NCI-H1417 (cell line): ENCODE measurements around the gene NRG3.
"Not testable (repeated sequence)": the region's sequence is repeated elsewhere in the genome, so short reads cannot be mapped to it uniquely, and the experiment has no call there.

Experiments
- DNase-seq, 3 experiments: peaks; one replicate each; lab custom pipeline; 2025; lab: John Stamatoyannopoulos, UW

NRG3 gene

DNA sequence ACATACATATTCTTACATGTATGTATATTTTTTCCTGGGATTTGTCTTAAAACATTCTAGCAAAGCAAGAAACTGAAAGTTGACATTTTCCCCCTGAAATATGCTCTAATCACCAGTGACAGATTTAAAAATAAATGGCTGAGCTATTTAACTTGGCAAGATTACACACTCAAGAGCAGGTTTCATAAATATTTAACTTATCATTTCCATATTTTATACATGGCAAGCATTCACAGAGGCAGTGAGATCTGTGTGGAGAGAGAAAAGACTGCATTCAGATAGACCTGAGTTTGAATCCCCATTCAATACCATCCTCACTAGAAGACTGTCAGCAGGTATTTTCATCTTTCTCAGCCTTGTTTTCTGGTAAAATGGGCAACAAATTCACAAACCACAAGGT lies 1043.0 kb downstream of the NRG3 start:
- no peak for DNase-seq

DNA sequence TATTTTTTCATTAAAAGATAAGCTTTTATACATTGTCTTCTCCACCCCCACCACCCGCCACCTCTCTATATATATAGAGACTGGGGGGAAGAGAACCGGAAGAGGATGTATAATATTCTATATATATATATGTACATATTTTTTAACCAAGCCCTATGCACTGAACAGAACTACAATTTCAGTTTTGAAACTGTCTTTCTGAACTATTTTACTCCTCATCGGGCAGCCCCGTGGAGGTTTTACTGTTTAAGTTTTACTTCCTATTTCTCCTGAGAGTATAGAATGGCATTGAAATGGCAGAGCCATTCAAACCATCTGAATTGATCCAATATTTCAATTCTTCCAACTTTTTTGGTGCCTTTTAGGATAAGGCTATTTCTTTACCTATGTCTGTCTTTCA lies 1047.1 kb downstream of the NRG3 start:
- DNase-seq: no peak

DNA sequence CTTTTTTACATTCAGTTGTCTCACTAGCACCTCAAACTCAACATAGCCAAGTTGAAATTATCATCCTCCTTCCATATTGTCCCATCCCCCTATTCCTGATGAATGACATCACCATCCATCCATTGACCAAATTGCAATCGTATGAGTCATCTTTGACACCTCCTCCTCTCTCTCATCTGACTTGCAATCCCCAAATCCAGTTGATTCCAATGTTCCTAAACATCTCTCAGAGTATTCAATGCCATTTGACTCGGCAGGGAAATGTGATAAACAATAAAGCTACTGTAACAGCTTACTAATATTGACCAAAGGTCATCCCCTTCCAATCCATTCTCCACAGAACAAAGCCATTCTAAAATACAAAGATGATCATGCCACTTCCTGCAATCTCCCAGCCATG lies 1047.8 kb downstream of the NRG3 start:
- no peak for DNase-seq

DNA sequence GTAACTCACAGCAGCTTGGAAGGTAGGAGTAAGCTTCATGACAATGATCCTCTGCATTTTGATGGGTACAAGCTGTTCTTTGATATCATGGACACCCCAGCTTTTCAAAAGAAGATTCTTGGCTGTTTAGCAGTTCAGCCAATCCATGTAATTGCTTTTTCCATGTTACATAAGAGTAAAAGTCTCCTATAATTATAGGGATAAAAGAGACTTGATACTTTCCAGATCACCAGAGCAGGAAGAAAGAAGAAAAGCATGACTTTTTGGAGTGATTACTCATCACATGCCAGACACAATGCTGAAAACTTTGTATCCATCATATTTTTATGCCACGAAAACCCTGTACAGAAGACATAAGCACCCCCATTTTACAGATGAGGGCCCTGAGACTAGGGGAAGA lies 1049.7 kb downstream of the NRG3 start:
- DNase-seq: no peak

DNA sequence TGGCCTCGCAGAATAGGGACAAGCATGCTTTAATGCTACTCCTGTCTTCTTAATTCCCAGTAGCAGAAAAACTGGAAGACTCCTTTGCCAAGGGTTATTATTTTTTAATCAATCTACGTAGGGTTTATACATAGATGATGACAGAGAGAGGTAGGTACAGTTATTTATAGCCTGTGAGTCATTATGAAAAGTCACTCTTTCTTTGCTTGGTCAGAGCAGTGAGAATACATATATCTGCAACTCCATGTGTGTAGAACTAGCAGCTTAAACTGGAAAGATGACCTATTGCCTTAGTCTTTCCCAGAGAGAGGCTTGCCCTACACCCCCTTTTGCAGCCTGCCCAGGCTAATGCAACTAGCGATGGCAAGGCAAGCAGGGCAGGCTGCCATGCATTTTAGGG lies 1050.6 kb downstream of the NRG3 start:
- DNase-seq: no peak

DNA sequence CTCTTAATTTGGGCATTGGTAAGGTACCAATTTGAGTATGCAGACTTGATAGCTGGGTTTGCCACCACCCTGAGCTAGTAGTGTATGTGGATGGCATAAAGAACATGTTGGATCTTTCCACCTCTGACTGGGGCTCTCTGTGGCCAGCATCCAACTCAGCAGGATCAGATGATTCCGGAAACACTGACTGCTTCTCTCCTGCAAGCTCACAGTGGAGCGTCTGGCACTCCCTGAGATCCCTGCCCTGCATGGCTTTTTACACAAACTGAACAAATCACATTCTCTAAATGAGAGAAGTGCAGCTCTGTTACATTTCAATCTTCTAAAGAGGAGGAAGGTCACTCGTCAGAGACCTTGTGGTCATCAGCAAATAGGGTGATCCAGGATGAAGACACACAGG lies 1057.5 kb downstream of the NRG3 start:
- no peak for DNase-seq

DNA sequence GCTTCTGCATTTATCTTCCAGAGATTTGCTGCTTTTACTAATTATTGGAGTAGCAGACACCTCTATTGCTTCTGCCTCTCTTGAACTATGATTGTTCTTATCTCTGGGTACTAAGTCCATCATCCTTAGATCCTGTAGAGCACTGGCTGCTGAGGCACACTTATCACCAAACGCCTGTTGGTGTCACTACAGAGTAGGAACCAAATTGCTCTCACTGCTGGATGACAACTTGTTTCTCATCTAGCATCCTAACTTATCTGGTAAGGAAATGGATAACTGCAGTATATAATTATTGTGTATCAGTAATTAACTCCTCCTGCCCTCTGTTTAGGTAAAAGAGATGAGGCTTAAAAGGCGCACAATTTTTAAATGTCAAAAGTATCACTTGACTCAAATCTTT lies 1059.4 kb downstream of the NRG3 start:
- no peak for DNase-seq

DNA sequence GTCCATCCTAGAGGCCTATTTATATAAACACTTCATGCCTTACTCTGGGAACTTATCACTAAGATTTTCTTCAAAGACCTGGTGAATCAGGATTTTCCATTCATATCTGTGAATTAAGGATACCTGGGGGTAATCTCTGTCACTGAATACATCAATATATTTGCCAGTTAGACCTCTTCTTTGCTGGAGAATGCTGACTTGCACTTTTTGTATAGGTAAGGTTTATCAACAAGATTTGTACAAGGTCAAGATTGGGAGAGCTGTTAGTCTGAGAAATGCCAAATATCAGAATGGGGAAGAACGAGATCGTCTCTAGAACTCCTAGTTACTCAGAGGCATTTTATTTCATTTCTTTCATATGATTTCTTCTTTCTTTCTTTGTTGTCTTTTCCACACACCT lies 1060.0 kb downstream of the NRG3 start:
- DNase-seq: no peak

DNA sequence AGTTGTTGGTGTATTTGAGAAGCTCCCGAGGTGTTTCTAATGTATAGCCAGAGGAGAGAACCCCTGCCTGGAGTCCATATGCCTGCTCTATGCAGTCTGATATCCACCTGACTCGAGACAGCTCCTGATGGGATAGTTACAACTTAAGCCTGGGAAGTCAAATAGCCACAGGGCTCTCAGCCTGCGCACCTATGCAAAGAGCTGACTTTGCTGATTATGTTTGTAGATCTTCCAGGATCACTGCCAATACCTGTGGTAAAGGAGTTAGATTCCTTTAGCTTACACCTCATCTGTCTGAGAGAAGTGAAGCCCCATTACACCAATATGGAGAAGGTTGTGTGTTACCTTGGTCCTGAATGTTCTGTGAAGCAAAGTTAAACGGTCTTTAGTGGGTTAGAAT lies 1063.3 kb downstream of the NRG3 start:
- DNase-seq: no peak

DNA sequence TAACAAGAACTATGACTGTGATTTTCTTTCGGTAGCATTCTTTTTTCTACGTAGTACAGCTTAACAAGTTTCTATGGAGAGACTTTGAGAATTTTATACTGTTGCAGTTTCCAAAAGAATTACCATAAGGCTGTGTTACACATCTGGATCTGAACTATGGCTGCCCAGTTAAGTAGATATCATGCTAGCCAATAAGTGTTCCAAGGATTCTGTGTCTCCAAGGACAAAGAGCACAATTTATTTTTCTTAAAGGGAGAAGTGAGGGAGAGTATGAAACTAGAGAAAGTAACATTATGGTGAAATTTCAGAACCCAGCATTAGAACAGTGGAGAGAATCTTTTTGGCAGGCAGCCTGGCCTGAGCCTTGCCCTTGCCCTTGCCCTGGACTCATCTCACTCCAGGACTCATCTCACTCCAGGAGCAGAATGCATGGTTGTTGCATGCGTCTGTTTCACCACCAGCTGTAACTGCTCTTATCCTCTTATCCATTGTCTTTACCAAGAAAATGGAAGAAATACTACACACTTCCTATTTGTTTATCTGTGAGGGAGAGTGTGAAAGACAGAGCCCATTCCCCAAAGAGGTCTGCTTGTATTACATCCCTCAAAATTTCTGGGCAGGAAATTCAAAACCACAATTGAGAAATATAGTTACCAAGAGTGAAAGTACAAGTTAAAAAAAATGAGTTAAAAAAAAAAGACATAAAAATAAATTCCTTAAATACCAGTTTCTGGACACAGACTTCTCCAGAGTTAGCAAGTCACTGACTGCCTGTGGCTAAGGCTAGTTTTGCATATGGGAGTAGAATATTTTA lies 1067.5 kb downstream of the NRG3 start:
- DNase-seq: no peak

DNA sequence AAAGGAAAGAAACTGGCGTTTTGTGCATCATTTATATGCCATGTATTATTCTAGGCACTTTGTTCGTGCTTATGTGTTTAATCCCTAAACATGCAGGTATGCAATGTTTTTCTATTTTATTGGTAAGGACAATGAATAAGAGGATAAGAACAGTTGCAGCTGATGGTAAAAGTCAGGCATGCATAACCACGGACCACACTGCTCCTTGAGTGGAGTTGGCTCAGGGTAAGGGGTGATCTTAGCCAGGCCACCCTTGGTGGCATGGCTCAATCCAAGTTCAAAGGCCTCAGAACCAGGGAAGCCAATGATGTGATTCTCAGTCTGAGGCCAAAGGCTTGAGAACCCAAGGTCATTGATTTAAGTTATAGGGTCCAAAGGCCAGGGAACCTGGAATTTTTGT lies 1068.1 kb downstream of the NRG3 start:
- DNase-seq: no peak

DNA sequence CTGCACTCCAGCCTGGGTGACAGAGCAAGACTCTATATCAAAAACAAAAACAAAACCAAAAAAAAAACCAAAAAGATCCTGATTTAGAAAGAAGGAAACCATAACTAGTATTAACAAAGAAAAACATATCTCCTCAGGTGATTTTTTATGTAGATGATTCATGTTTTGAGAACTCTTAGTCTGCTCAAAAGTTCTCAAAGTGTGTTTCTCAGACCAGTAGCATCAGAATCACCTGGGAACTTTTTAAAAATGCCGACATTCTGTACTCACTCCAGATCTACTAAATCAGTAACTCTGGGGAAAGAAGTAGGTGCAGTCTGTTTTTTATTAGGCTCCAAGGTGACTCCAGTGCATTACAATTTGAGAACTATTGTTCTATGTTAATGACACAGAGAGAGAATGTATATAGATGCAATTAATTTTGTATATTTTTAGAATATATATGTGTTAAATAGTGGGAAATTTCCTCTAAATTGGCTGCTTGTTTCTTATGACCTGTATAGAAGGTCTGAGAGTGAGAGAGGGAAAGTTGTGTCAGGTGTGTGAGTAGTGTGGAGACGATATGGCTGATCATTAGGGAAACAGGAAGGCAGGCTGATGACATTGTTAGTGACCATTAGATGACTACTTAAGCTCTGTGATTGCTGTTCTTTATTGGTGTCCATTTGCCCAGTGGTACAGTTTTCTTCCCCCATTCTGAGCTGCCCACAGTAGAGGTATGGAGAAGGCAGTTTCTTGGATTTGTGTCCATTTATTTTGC lies 1075.0 kb downstream of the NRG3 start:
- no peak for DNase-seq

DNA sequence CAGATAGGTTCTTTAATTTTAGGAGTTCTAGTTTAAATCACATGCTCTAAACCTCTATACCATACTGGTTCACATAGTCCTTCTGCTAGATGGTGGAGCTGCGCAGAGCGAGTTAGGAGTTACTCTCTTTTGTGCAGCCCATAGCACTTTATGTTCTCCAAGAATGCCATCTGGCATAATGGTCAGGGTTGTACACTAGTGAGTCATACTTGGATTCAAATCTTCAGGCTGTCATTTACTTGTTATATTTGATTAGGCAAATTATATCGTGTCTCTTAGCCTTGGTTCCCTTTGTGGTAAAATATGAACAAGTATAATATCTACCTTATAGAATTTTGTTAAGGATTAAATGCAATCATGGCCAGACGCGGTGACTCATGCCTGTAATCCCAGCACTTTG lies 1078.3 kb downstream of the NRG3 start:
- DNase-seq: no peak

DNA sequence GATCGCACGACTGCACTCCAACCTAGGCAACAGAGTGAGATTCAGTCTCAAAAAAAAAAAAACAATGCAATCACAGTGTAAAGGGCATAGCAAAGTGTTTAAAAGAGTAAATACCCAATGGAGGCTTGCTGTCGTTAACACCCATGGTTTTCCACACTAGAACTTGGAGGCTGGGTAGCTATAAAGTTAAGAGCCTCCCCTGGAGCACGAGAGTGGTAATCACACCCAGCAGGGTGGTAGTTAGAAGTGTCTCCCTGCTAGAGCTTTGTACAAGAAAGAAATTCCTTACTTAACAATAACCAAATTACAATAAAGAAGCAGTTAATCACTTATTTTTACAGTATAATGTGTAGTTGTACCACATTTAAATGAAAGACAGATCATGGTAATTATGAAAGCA lies 1078.9 kb downstream of the NRG3 start:
- peak in 1 of 3 experiments; percentile 0 for DNase-seq

DNA sequence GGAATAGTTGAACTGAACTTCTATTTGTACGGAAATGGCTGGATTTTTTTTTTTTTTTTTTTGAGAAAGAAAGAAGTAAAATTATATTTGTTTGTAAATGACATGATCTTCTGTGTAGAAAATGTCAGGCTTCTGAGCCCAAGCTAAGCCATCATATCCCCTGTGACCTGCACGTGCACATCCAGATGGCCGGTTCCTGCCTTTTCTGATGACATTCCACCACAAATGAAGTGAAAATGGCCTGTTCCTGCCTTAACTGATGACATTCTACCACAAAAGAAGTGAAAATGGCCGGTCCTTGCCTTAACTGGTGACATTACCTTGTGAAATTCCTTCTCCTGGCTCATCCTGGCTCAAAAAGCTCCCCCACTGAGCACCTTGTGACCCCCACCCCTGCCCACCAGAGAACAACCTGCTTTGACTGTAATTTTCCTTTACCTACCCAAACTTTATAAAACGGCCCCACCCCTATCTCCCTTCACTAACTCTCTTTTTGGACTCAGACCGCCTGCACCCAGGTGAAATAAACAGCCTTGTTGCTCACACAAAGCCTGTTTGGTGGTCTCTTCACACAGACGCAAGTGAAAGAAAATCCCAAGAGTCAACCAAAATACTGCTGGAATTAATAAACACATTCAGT lies 1085.5 kb downstream of the NRG3 start:
- DNase-seq: not testable (repeated sequence)

DNA sequence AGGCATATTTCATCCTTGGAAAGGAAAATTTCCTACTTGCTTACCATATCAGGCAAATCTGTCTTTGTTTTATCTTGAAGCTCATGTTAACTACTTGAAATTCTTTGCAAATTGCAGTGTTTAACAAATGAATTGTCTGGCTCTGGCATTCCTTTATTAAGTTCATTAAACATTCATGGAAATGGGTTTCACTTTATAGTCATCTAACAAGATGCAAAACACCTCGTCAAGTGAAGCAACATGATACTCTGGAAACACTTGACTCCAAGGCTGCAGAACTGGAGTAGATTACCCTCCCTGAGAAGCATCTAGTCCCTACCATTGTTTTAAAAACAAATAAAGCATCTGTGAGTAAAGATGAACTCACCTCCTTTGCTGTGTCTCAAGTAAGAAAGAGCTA lies 1086.9 kb downstream of the NRG3 start:
- no peak for DNase-seq

DNA sequence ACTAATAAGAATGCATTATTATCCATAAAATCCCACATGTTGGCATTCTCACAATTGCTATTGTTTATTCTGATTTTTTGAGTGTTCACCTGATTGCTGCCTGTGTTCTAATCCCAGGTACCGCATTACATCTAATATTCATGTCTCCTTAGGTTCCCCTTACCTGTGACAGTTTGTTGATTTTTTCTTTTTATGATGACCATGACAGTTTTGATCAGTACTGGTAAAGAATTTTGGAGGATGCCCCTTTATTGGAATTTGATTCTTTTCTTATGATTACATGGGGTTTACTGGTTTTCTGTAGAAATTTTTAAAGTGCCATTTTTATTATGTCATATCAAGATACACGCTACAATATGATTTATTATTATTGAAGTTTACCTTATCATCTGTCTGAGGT lies 1091.1 kb downstream of the NRG3 start:
- no peak for DNase-seq

DNA sequence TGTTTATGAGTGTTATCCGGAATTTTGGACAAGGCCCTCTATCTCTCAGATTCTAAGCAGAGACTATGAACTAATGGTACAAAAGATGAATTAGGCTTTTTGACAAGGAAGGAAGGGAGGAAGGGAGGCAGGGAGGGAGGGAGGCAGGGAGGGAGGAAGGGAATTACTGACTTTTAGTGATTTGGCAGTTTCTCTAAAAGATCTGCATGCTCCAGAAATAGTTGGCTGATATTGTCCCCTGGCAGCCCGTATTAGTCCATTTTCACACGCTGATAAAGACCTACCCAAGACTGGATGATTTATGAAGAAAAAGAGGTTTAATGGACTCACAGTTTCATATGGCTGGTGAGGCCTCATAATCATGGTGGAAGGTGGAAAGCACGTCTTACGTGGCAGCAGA lies 1093.5 kb downstream of the NRG3 start:
- no peak for DNase-seq

DNA sequence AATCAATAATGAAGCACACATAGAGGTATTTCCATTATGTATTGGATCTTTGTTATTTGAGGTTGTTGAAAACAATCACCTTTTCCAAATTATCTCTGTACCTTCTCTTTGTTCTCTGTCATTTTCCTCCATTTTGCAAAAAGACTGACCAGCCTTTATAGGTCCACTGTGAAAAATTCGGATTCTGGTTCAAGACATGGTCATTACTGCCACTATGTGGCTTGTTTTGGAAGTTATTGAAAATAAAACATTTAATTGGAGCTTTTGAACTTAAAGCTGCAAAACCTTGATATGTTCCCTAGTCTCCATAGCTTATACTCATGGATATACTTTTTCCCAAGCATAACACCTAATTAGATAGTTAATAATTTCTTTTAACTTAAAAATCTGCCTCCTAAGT lies 1094.4 kb downstream of the NRG3 start:
- DNase-seq: peak in 1 of 3 experiments; percentile 14

DNA sequence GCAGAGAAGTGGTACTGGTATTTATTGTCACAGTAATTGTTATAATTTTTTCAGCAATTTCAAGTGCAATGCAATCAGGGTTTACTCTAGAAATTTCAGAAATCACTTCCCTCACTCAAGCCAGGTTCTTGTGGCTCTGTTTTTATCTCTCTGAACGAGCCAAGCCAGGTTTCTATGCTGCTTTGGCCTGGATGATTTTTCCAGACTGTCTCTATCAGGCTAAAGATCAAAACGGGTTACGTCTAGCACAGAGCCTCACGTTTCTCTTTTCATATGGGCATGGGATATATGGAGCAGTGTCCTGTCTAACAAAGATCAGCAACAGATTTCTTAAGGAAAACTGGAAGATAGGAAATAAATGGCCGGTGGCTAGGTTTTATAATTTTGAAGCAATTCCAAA lies 1105.3 kb downstream of the NRG3 start:
- DNase-seq: no peak

DNA sequence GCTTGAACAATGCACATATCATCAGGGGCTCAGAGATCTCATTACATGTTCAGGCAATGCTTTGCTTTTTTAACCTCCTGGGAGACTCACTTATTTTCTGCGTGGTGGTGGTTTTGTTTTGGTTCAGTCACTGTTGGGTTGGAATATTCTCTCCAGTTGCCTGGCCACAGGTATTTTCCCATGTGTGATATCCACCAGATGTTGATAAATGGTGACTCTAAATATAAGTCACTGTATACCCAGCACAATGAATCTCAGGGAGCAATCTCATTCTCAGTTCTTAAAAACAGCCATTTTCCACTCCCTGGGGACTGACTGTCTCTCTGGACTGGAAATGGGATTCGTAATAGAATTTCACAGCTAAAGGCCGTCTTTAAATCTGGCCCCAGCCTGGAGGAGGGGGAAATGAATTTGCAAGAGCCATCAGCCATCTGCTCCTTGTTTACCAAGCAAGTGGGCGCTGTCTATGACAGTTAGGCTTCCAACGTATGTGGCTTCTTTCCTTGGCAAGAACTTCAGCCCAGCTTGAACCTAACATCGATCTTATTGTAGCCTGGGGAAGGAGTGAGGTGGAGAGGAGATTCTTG lies 1106.2 kb downstream of the NRG3 start:
- DNase-seq: no peak

DNA sequence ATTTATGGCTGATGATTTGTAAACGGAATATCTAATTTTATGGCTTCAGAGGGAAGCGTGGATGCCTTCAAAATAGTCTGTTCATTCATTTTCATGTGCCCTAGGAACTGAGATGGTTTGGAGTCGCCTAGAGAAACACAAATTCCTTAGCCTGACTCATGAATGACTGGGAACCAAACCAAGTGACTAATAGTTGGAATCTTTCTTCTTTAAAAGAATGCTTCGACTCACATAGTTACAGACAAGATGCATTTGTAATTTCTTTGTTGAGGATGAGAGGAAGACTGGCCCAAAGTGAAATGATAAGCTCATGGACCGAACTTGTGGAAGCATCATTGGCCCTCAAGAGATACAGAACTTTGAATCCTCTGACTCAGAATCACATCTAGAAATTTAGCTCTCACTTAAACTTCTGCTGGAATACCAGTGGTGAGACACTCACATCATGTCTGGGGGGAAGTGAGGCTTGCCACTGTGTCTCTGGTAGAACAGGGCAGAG lies 1107.2 kb downstream of the NRG3 start:
- DNase-seq: no peak

DNA sequence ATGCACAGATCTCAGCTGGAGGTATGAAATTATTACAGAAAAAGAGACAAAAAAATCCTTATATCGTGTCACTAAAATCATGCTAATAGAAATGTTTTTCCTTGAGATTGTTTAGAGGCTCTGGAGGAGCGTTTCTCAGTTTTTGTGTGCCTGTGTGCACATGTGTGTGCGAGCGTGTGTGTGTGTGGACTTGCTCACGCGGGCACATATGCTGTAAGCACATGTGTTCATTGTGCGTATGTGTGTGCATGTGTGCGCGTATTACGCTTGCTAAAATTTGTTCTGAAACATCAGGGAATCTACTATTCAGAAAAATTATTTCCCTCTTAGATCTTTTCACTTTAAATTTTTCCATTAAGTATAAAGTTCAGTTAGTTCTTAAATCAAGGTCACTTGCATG lies 1111.2 kb downstream of the NRG3 start:
- no peak for DNase-seq
